HG03025 (cell line): ENCODE data around the gene PLA2R1.
"Not testable (repeated sequence)": the region's sequence is repeated elsewhere in the genome, so short reads cannot be mapped to it uniquely, and the experiment has no call there.

ENCODE experiments used
- ATAC-seq: cut with Tn5 transposase; IDR thresholded peaks from one replicate; pipeline ENCODE4 v1.9.1; 2021; ENCODE audit warnings: mild to moderate bottlenecking, moderate library complexity; ENCODE audit not compliant: unreplicated experiment, low FRiP score

The PLA2R1 gene

DNA sequence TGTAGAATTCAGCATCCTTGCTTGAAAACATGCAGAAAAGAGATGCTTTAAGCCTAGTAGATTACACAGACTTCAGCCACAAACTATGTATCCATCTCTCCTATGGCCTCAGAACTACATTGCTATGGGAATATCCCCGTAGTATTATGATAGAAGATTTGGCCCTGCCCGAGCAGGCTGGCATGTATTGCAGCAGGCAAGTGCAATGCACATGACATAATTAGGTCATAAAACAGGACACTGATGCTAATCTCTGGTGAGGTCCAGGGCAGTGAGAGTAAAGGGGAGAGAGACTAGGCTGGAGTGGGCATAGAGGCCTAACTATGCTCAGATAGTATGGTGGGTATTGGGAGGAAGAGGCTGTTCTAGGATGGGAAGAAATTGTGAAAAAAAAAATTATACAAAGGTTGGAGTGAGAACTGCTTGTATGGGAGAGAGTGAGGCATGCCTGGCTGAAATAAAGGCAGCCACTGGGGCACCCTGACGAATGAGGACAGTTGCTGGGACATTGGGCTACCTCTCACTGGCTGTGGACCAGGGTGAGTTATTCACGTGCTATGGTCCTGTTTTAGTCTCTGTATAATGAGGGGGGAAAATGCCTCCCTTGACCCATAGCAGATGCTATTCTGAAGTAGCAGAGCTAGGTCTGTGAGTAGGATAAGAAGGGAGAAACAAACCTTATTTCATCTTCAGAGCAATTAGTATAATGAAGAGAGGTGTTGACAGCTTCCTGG is 1.6 kb upstream of the PLA2R1 start:
- ATAC-seq = no peak

DNA sequence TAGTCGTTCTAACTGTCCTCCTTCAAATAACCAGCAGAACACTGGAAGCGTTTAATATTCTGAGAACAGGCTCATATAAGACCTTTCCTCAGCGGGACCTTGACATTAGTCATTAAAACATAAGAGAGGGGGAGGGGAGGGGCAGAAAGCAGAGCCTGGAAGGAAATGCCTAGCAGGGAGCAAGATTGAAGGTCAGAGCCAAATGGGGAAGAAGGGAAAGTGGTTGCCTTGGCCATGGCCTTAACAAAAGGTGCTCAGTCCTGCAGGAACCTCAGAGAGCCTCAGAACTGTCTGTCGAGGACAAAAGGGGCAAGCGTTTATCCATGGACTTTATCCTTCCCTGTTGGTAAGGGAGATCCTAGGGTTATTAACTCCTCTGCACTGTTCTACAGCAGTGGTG is 856 bp upstream of the PLA2R1 start:
- no peak for ATAC-seq

DNA sequence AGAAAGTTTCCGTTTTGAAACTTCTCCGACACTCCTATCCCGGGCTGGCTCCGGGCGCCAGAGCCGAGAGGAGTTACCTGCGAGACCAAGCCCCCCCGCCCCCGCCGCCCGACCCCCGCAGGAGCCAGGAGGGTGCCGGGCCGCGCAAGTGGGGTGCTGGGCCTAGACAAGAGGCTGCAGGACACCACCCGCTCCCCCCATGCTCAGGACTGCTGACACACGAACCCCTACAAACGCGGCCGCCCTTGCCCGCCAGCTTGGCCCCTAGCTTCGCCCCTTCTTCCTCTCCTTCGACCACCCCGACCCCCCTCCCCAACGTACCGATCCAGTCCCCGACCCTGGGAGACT is 497 bp downstream of the PLA2R1 start:
- no peak for ATAC-seq

DNA sequence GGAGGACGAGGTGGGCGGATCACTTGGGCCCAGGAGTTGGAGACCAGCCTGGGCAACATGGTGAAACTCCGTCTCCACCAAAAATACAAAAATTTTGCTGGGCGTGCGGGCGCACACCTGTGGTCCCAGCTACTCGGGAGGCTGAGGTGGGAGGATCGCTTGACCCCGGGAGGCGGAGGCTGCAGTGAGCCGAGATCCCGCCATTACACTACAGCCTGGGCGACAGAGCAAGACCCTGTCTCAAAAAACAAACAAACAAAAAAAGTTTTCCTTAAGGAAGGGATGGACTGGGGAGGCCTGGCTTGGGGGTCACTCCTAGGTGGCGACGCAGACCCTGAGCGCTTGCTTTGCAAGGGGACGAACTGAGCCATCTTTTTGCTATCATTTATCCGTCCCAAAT is 882 bp downstream of the PLA2R1 start:
- ATAC-seq = no peak

DNA sequence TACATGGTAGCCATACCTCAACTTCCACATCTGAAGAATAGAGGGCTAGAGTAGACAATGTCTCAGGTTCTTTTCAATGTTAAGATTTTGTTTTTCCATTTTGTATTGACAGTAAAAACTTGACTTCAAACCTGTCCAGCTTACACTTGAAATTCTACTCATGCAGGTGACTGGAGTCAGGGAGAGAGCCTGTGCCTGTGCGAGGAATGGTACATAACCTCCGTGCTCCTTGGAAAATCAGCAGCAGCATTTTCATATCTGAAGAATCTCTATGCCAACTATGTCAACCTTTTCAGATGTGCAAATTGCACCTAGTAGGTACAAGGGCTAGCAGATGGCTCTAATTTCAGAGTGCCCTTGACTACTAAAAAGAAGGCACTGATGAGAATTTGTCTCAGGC is 2.1 kb downstream of the PLA2R1 start:
- ATAC-seq = no peak

DNA sequence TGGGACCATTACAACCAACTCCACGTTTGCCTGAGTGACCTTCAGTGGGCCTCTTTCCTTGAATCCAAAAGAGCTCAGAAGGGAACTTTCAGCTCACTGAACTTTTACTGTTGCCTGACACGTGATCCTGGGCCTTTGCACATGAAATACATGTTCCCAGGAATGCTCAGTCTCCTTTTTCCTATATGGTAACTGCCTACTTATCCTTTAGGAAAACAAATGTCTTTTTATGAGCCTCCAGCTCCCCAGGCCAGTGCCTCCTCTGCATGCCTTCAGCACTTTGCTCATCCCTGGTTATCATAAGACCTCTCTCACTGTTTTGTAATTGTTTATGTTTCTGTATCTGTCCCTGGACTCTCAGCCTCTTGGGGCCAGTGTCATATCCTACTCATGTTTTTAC is 5.1 kb downstream of the PLA2R1 start:
- ATAC-seq = no peak

DNA sequence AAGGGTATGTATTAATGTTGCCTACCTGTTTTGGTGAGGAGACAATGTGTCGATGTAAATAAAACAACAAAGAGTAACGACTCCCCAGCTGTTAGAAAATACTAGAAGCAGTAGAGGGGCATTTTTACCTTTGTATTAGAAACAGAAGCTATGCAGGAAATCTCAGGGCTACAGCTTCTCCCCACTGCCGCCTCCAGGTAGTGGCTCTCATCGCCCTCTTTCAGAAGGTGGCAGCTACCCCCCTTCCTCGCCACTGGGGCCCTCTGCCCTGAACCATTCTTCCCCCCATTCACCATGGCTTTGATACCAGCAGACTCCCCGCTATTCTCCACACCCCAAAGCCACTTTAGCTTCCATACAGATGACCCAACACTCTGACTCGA is 6.7 kb downstream of the PLA2R1 start:
- ATAC-seq = no peak

DNA sequence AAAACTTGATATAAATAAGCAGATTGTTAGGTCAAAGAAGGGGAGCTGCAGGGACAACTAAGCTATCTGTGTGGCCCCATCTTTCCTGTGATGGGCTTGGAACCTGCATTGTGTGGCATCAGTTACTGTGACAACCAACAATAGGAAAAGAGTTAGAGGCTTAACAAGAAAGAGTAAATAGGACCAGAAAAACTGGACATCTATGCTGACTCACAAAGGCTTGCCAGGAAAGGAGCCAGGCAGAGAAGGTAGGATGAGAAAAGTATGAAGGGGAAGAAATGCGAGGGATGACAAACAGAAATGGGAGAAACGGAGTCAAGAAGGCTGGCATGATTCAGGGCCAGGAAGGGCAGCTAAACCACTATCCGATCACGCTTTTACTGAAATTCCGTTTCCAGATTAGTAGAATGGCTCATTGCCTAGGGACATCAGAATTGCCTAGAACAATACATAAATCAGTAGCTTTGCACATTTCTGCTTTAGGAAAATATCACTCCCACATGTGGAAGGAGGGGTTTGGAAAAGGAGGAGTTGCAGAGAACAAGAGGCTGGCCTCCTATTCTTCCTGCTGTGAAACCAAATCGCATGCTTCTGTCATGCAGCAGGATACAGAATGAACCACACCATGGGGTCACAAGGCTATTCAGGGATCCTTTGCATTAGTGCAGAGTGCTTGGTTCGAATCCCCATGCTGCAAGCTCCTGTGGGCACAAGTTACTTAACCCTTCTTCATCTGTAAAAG is 7.3 kb downstream of the PLA2R1 start:
- ATAC-seq = no peak

DNA sequence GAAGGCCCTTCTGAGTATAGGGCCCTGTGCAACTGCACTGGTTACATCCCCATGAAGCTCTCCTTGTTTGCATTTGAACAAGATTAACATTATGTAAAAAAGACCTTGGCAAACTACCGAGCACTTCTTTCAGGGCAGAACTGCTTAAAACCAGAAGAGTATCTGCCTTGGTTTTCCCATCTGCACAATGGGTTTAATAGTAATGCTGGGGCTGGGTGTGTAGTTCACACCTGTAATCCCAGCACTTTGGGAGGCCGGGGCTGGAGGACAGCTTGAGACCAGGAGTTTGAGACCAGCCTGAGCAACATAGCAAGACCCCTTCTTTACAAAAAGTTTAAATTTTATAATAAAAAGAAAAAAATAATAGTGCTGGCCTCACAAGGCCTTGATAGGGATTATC is 8.5 kb downstream of the PLA2R1 start:
- no peak for ATAC-seq

DNA sequence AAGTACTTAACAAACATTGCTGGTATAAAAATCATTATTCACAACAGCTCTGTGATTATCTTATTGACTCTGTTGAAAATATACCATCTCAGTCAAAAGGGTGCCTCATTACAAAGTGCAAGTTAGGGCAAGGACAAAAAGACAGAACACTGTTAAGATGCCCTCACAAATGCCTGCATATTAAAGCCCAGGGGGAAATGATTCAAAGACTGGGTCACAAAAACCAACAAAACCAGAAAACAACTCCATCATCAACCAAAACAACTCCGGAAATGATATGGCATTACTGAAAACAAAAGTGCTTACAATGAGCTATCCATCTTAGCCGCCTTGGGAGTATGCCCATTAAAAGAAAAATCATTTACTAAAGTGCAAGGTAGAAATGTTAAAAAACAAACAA is 9.9 kb downstream of the PLA2R1 start:
- no peak for ATAC-seq

DNA sequence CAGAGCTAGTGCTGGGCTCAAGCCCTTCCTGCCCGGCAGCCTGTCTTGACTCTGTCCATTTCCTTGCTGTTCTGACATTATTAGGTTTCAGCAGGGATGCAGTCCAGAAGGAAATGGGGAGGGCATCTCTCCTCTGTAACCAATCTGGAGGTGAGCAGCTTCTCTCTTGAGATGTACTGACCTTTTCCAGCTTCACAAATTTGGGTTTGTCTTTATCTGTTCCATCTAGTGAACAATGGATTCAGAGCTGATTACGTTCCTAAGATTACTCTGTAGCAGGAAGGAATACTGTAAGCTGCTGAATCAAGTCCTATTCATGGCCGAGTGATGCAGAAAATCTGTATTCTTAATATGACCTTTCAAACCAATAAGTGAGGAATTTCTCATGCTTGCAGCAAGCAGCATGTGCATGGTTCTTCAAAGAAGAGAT is 11.0 kb downstream of the PLA2R1 start:
- ATAC-seq = no peak

DNA sequence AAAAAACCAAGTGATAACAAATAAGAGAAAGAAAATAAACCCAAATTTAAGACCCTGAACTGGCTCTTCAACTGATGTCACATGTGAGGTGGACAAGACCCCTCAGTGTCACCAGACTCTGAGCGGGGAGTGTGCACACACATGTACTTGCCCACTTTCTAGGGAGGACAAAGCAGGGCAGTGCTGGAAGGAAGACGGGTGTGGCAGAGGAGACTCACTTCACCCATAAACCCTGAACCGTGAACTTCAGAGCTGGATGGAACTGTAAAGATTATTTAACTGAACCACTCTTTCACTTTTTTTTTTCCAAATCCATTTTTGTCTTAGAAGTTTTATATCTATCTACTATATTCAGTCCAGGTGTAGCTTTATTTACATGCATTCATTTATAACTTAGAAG is 12.3 kb downstream of the PLA2R1 start:
- no peak for ATAC-seq

DNA sequence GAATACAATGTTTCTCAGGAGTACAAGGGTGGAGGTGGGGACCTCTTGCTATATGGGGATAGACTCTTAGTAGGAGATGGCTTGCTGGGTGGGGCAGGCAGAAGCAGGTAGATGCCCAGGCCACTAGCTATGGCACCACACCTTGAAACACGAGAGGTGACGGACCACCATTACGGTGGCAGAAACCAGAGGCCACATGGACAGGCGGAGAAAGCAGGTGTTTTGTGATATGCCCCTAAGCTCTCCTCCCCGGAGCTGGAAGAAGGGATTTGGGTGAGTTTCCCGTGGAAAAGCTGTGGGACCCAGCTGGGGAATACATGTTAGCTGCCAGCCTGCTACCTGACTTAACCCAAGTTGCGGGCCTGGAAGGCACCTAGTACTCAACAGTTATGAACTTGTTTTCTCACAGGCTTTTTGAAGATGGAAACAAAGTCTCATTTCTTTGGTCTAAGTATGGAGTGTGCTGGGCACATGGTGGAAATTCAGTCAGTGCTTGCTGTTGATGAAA is 16.7 kb downstream of the PLA2R1 start:
- no peak for ATAC-seq

DNA sequence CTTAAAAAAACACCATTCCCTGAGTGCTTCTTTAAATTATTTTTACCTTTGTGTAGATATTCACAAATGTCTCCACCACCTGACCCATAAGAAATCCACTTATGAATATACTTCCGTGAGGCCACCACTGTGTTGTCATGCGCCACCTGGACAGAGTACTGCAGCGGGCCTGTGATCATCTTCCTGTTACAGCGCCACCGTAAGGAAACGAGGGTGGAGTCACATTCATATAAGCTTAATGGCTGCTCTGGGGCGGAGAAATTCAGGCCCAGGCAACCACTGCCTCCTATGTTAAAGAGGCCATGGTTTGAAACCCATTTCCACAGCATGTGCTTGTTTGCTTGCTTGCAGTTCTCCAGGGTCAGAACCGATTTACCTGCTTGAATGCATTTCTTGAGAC is 17.7 kb downstream of the PLA2R1 start:
- no peak for ATAC-seq

DNA sequence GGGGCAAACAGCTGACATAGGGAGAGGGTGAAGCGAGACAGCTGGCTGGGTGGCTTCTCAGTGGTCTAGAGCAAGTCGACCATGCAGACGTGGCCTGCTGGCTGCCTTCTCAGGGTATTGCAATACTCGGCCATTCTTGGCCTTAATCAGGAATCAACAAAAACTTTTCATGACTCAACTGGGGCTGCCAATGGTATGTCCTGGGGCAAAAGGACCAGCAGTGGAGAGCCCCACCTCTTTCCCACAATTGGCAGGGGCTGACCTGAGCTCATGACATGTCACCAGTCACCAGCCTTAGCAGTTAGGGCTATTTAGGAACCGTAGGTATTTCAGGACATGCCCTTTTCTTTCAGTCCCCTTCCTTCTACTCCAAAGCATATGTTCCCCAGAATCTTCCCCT is 19.1 kb downstream of the PLA2R1 start:
- no peak for ATAC-seq

DNA sequence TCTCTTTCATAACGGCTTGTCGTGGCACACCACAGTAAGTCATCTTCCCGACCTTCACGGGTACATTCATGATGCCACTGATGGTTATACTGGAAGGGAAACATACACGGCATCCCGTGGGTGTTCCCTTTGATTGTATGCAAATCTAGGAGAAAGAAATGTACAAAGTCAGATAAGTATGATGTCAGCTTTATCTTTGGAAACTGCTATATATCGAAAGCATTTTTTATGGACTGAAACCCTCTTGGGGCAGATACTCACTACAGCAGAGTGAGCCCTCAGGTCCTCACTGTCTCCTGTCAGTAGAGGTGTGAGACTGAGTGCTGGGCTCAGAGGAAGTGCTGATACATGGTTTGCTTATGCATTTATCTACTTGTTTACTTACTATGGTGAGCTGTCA is 20.4 kb downstream of the PLA2R1 start:
- no peak for ATAC-seq

DNA sequence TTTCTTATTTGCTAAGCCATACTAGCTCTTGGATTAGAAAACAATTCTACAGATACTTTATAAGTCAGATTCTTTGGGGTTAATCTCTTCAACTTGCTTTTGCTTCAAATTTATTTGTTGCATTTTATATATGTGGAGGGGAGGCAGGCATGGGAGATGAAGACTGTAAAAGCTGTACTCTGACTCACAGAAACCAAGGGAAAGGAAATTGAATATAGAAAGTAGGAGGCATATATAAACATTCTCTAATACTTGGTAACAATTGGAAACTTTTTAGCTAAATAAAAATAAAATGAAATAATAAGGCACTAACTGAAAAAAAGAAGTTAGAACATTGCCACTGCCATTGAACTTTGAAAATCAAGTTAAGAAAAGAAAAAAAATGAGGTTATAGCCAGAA is 21.3 kb downstream of the PLA2R1 start:
- no peak for ATAC-seq

DNA sequence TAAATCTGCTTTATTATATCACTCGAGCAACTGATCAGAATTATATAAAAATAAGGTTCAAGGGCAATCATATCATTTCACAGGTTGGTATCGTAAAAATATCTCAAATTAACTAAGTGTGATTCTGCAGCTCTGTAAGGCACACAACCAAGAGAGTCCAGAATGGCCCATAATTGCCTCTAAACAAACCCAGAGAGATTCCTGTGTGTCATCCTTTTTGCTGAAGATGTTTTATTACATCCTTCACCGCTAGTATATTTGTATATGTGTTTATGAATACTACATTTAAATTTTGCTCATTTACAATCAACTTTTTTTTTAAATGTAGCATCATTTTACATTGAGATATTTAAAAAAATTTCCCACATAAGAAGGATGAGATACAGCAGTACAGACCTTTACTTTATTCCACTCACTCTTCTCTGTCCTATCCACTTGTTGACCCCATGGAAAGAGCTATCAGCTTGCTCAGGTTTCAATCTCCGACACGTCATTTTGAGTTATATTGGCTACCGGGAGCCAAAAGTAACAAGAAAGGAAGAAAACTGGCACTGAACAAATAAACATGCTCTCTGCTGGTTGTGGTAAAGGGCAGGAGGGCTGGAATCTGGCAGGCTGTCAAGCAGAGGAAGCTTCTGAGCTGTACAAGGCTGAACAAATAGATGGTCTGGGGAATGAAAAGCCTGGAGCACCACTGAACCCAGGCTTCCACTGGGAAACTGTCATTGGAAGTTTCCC is 23.1 kb downstream of the PLA2R1 start:
- no peak for ATAC-seq

DNA sequence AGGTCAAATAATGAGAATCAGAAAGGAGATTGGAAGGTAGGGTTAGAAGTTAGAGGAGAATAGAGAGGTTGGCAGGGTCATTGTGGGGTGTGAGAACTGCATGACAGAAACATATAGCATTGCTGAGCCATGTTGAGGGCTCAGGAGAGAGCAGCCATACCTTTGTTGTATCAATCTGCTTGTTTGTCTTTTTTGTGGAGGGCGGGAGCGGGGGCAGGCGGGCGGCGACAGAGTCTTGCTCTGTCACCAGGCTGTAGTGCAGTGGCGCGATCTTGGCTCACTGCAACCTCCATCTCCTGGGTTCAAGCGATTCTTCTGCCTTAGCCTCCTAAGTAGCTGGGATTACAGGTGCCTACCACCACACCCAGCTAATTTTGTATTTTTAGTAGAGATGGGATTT is 23.8 kb downstream of the PLA2R1 start:
- not testable (repeated sequence) for ATAC-seq

DNA sequence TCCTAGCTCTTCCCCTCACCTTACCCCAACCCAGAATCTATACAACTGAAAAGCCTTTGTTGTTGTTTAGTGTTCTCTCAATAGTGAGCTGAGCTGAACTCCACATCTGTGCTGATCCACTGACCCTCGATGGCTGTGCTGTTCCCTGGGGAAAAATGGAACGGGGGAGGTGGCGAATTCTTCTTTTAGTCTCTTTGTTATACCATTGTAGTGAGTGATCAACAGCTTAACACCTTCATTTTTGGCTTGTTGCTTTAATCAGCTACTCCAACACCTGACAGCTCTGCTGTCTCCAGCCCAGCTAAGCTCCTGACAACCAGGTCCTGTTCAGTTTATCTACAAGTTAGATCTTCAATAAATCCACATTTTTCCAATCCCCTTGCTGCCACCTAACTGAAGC is 25.7 kb downstream of the PLA2R1 start:
- no peak for ATAC-seq

DNA sequence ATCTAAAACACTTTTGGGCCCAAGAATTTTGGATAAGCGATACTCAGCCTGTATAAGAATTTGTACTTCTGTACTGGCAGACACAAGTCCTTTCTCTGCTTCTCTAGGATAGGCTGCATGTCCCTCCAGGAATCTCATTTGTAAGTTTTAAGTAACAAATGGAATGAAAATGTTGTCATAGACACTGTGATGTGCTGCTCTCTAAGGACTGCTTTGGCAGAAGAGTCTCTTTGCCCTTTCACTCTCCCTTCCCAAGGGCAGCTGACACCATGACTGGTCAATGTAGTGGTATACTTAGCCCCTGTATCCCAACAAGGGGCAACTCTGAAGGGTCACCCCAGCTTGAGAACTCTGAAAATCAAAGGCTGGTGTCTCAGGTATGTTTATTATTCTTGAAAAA is 27.3 kb downstream of the PLA2R1 start:
- ATAC-seq = no peak

DNA sequence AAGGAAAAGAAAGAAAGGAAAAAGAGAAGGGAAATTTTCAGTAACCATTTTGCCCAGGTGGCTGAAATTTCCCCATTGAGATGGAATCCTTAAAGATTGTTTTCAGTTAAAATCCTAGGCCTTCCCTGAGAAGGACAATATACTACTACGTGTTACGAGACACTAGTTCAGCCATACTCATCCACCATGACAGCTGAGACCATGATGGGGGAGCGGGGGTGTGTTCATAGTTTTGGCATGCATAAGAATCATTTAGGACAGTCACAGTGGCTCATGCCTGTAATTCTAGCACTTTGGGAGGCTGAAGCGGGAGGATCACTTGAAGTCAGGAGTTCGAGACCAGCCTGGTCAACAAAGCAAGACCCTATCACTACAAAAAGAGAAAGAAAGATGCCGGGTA is 28.0 kb downstream of the PLA2R1 start:
- no peak for ATAC-seq
